Left lung (tissue), 10 donors: ENCODE data around the gene ABHD5. TPM values are rescaled to one million over a fixed set of nuclear protein-coding genes. Genes with fewer than 3 reads are reported as not detected.

Experiments
- ATAC-seq: fragments of 200-7000 bp; cut with Tn5 transposase; one replicate; pipeline ENCODE4 v1.9.1; 2020; ENCODE audit warnings: moderate library complexity
- DNase-seq, 4 donors: peaks; one replicate each; pipeline ENCODE4 v3.0.0-alpha.2; 2013 to 2020
- H3K27ac ChIP-seq, 2 donors: fragments of 200-600 bp; sonication (generic) in 1 of 2; one replicate each; pipeline versions ENCODE4 v1.5.0 to v1.8.0; 2020 to 2021
- H3K27me3 ChIP-seq, 2 donors: fragments of 200-600 bp; sonication (generic) in 1 of 2; one replicate each; pipeline versions ENCODE4 v1.5.0 to v1.8.0; 2020 to 2021
- H3K36me3 ChIP-seq, 2 donors: fragments of 200-600 bp; sonication (generic) in 1 of 2; one replicate each; pipeline versions ENCODE4 v1.5.0 to v1.8.0; 2020 to 2021
- H3K4me1 ChIP-seq, 2 donors: fragments of 200-600 bp; one replicate each; pipeline ENCODE4 v1.8.0; 2021
- H3K4me3 ChIP-seq, 2 donors: fragments of 200-600 bp; sonication (generic) in 1 of 2; one replicate each; pipeline versions ENCODE4 v1.5.0 to v1.8.0; 2020 to 2021; ENCODE audit warnings: mild to moderate bottlenecking in 1 of 2
- H3K9me3 ChIP-seq, 2 donors: fragments of 200-600 bp; sonication (generic) in 1 of 2; one replicate each; pipeline versions ENCODE4 v1.5.0 to v1.8.0; 2020 to 2021
- CTCF ChIP-seq, 2 donors: fragments of 200-600 bp; sonication (generic) in 1 of 2; IDR thresholded peaks; one replicate each; pipeline versions ENCODE4 v1.5.0 to v1.8.0; 2021; ENCODE audit warnings: antibody characterized with exemption in 2 of 2
- intact Hi-C, 2 donors: fragments of 100-400 bp; cut with DNase I; formaldehyde crosslinking; loops; one replicate each; pipeline versions ENCODE4 v1.11.2 to v1.14.2; 2022
- polyA plus RNA-seq, 6 donors: library from polyadenylated mRNA; unstranded; fragments of 120-200 nt; gene quantifications; one replicate each; pipeline ENCODE4 v1.2.1, GENCODE V29; 2013; ENCODE audit not compliant: insufficient read length in 6 of 6
- total RNA-seq, 2 donors: library from RNA; stranded (reverse); fragmentation: NEBNext Ultra II Directional; extraction: Animal tissue kit (Norgen Biotek cat#: 25700); gene quantifications; one replicate each; pipeline ENCODE4 v1.2.1, GENCODE V29; 2021
- donor health status: DM: no; HTN: yes; CAD: no.
- donor health status: DM: no; HTN: no; CAD: no.

The ABHD5 gene
- total and polyA plus RNA-seq, 8 donors = 14.2 to 41.0 (median 17.2) TPM

- no peaks in the 10 kb centered on the region for H3K36me3 ChIP-seq
- H3K4me1 ChIP-seq = peaks cover 2 to 6% of the 10 kb centered on the region in 2 donors
- no peaks in the 10 kb centered on the region for H3K27me3 ChIP-seq
- peaks cover 0 to 6% of the 10 kb centered on the region in 2 donors for H3K9me3 ChIP-seq
- ATAC-seq (peak; percentile 32), DNase-seq (no peak)
- H3K27ac ChIP-seq = peak overlapping the region; percentile 13 to 55
- H3K4me3 ChIP-seq = no peak overlapping the region
- intact Hi-C loops = no loop called here
- no peak for TF ChIP-seq CTCF (IDR thresholded peaks at IDR 0.05)
These were observed 56.9 kb downstream of the ABHD5 start for GRCh38 chr3:43747641-43748040.

GRCh38 chr3:43748179-43748578 lies 57.4 kb downstream of the ABHD5 start:
- peak; percentile 33 for ATAC-seq
- H3K4me3 ChIP-seq = no peak overlapping the region
- H3K27me3 ChIP-seq = no peaks in the 10 kb centered on the region
- intact Hi-C loops = no loop called here
- H3K36me3 ChIP-seq = no peaks in the 10 kb centered on the region
- peaks cover 0 to 6% of the 10 kb centered on the region in 2 donors for H3K9me3 ChIP-seq
- no peak for TF ChIP-seq CTCF (IDR thresholded peaks at IDR 0.05)
- no peak for DNase-seq
- H3K4me1 ChIP-seq = peaks cover under 1 to 2% of the 10 kb centered on the region in 2 donors
- H3K27ac ChIP-seq = peak overlapping the region in 1 of 2 donors; percentile 55

GRCh38 chr3:43748645-43749044 lies 57.9 kb downstream of the ABHD5 start:
- intact Hi-C loops = no loop called here
- DNase-seq (no peak), ATAC-seq (no peak)
- no peak for TF ChIP-seq CTCF (IDR thresholded peaks at IDR 0.05)
- peaks cover 0 to 6% of the 10 kb centered on the region in 2 donors for H3K9me3 ChIP-seq
- peaks cover 0 to 2% of the 10 kb centered on the region in 2 donors for H3K4me1 ChIP-seq
- H3K4me3 ChIP-seq = no peak overlapping the region
- H3K27ac ChIP-seq = no peak overlapping the region
- no peaks in the 10 kb centered on the region for H3K36me3 ChIP-seq
- H3K27me3 ChIP-seq = no peaks in the 10 kb centered on the region

- Histone ChIP-seq H3K36me3 (no peaks in the 10 kb centered on the region), H3K9me3 (no peaks in the 10 kb centered on the region), H3K4me1 (peaks cover 0 to 2% of the 10 kb centered on the region in 2 donors), H3K4me3 (no peak overlapping the region), H3K27ac (no peak overlapping the region), H3K27me3 (no peaks in the 10 kb centered on the region)
- intact Hi-C loops = no loop called here
- DNase-seq (no peak), ATAC-seq (peak; percentile 51)
- no peak for TF ChIP-seq CTCF (IDR thresholded peaks at IDR 0.05)
These were observed 62.2 kb downstream of the ABHD5 start for GRCh38 chr3:43752905-43753304.

DNA sequence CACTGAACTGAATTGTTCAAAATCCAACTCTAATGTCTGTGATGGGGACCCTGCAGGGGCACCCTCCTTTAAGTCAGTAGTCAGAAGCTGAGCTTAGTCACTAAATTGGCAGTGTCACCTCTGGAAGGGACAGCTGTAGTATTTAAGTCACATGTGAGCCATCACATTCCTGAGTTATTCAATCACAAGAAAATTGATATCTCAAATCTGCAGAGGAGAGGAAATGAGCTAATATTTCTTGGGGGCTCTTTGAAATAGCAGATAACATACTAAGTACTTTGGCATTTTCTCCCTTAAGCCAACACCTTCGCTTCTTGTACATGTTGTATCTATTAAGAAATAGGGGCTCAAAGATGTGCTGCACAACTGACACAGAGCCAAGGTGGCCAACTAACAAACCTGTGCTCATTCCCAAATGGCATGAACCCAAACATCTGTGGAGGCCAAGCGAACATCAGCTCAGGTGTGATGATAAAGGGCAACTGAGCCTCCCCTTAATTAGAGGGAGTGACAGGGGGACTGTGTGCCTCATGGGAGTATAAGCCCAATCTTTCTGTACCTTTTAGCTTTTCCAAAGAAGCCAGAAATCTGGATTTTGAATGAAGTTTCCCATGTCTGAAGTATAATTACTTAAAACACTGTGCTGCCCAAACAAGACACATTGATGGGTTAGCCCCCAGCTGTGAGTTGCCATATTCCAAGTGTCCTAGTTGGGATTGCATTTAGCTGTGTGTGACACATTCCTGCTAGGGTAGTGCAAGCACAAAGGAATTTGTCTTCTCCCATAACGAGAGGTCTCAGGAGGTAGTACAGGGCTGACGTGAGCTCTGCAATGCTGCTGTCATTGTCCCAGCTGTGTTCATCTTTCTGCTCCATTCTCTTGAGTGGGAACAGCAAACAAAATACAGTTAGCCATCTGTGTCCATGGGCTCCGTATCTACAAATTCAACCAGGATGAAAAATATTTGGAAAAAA lies 63.3 kb downstream of the ABHD5 start:
- ATAC-seq = peak; percentile 38
- Histone ChIP-seq H3K27ac (no peak overlapping the region), H3K27me3 (no peaks in the 10 kb centered on the region), H3K4me1 (peaks cover 0 to 5% of the 10 kb centered on the region in 2 donors), H3K36me3 (no peaks in the 10 kb centered on the region), H3K4me3 (no peak overlapping the region), H3K9me3 (no peaks in the 10 kb centered on the region)
- TF ChIP-seq CTCF (IDR thresholded peaks at IDR 0.05) = no peak
- intact Hi-C loops = no loop called here
- no peak for DNase-seq
